ENCODE measurements around the gene TEKTIP1. TPM values are rescaled to one million over a fixed set of nuclear protein-coding genes. Genes with fewer than 3 reads are reported as not detected.
A peak's percentile ranks its signal among the peaks of the same experiment; 100 is the strongest.

TEKTIP1 gene
- polyA plus RNA-seq, 10 donors: 2.1 to 4.4 (median 2.7) TPM

DNA sequence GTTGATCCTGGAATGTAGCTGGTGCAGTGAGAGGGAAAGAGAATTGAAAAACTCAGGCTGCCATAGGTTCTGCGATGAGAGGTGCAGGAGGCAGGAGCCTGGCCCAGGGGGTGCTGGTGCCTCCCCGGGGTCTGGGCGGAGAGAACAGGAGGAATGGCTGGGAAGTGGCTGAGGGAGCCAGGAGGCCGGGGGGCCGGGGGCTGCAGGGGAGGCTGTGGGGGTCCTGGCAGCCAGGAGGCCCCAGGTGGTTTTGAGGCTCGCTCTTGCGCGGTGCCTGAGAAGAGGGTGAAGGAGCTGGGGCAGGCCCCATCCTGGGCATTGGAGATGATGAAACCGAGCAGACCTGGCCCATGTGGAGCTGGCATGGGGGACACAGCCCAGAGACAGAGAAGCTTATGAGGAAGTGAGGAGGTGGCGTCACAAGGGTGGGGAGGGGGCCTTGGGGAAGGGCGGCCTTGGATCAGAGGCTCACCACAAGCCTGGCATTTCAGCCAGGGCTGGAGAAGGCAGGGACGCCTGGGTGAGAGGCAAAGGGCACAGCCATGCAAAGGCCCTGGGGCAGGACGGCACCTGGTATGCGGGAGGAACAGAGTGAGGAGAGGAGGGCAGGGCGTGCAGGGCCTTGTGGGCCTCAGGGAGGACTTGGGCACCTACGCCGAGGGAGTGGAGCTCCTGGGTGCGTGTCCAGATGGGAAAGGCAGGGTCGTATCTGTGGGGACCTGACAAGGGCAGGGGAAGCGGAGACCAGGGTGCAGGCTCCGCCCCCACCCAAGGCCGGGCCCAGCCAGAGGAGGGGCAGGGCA, 1.3 kb upstream of the TEKTIP1 start:
- DNase-seq: no peak

GRCh38 chr19:3538258-3538929, 580 bp upstream of the TEKTIP1 start:
- DNase-seq: no peak

- no peak for DNase-seq
Measured at GRCh38 chr19:3539756-3540118, 763 bp downstream of the TEKTIP1 start.

DNA sequence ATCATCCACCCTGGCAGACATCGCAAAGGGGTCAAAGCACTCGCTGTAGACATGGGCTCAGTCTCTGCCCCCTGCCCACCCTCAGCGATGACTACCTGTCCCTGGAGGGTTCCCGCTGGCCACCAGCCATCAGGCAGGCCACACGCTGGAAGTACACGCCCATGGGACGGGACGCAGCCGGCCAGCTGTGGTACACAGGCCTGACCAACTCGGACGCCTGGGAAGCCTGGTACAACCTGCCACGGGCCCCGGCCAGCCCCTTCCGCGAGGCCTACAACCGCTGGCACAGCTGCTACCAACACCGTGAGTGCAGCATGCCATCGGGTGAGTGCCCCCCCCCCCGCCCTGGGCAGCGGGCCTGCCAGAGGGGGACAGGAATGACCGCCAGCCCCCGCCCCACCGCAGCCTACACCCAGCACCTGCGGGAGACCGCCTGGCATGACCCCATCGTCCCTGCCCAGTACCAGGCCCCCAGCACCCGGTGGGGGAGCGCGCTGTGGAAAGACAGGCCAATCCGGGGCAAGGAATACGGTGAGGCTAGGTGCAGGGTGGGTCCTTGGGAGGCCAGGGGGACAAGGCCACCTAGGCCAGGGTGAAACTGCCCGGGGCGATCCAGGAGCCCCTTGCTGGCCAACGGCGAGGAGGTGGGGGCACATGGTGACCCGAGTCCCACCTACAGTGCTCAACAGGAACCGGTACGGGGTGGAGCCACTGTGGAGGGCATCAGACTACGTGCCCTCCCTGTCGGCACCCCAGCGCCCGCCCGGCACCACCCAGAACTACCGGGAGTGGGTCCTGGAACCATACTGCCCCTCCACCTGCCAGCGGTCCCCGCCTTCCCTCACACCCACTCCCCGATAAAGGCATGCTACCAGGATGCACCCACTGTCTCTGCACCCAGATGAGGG, 4.4 kb downstream of the TEKTIP1 start:
- no peak for DNase-seq

DNA sequence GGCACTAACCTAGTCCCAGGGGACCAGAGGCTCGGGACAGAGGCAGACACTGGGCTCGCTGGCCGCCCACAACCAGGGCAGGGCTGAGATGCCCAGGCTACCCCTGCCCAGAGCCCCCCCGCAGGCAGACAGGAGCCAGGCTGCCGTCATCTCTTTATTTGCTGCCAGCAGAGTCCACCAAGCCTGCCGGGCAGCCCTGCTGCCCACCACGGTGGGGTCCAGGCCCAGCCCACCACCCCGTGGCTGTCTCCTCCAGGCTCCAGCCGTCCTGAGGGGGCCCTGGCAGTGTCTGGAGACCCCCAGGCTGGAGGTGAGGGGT, 5.0 kb downstream of the TEKTIP1 start:
- no peak for DNase-seq

- DNase-seq: peak in 2 of 3 donors; percentile 47 to 60
Measured at GRCh38 chr19:3544742-3545668, 6.0 kb downstream of the TEKTIP1 start.

- DNase-seq: no peak
Measured at GRCh38 chr19:3545669-3546034, 6.7 kb downstream of the TEKTIP1 start.

- no peak for DNase-seq
Measured at GRCh38 chr19:3546119-3546518, 7.1 kb downstream of the TEKTIP1 start.

DNA sequence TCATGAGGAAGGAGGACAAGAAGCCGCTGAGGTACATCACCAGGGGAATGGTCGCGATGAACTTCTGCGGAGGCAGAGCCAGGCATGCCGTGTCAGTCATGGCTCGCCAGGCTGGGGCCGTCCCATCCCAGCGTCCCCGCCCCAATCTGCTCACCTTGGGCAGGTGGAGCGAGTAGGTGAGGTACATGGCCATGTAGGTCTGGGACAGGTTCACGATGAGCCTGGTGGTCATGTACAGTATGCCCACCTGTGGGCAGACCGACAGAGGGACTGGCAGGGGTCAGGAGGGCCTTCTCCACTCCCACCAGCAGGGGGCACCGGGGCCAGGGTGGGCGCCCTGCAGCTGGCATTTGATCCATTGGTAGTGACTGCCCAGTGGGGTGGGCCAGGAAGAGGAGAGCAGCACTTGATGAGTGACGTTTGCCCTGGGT, 8.3 kb downstream of the TEKTIP1 start:
- no peak for DNase-seq

DNA sequence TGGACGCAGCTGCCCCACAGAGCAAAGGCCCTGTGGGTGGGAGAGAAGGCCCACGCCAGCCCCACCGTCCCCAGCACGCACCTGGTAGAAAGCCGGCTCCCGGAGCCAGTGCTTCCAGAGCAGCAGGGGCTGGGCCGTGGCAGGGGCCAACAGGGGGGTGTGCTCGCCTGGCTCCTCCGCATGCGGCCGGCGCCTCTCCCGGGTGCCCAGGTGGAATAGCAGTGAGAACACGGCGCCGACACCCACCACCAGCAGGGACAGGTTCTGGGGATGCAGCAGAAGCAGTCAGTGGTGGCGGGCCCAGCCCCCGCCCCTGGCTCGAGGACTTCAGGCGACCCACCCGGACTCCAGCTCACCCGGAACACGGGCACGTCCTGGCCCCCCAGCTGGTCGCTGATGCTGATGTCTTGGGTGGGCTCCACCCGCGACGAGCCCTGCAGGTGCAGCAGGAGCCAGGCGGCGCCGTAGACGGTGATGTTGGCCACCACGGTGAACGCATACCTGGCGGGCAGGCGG, 8.9 kb downstream of the TEKTIP1 start:
- DNase-seq: no peak

DNA sequence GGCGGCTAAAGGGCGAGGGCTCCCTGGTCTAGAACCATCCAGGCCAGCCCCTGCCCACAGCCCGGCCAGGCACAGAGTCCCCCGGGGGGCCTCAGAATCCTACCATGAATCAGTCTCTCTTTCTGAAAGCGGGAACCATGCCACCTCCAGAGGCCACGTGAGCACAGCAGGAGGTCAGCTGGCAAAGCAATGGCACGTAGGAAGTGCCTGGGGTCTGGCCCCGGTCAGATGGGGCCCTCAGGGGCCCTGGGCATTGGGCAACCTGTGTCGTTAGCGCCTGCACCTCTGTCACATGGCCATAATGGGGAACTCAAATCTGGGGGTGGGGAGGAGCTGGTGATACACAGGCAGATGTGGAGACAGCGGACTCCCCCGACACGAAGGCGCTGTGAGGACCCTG, 9.6 kb downstream of the TEKTIP1 start:
- DNase-seq: no peak

DNA sequence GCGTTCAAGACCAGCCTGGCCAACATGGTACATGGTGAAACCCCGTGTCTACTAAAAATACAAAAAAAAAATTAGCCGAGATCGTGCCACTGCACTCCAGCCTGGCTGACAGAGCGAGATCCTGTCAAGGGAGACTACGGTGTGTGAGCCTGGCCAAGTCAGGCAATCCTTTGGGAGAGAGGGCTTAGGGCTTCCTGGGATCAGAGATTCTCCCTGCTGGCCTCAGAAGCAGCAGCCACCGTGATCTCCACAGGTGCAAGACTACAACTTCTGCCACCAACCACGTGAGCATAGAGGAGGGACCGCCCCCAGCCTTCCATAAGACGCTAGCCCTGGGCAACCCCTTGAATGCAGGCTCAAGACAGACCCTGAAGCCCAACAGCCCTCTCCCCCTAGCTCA, 10.8 kb downstream of the TEKTIP1 start:
- DNase-seq: no peak

DNA sequence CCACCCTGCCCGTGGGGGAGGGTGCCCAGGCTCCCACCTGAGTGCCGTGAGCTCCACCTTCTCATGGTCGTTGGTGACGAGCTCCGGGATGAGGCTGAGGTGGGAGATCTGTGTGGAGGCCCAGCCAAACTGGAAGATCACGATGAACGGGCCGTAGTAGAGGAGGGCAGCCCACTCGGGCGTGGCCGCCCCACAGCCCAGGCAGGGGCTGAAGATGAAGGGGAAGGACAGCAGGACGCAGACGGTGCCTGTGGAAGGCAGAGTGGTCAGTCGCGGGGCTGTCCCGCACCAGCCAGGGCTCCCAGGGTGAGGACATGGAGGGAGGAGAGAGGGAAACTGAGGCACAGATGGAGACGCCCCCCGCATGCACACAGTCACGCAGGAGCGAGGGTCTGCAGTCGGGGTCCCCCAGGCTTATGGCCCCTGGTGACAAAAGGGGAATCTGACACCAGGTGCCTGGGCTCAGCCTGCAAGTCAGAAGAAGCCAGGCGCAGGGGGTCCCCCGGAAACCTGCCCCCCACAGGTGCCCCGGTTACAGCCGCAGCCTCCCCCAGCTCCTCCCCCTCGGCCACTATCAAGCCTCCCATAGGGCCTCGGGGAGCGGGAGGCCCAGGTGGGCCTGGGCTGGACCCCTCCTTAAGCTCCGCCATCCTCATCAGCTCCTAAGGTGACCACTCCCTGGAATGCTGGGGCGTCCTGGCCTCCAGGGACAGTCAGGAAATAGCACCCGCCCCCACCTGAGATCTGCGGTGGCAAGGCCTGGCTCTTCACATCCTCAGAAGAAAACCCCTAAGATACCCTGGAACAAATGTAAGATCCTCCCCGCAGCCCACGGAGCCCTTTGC, 12.2 kb downstream of the TEKTIP1 start:
- DNase-seq: no peak

DNA sequence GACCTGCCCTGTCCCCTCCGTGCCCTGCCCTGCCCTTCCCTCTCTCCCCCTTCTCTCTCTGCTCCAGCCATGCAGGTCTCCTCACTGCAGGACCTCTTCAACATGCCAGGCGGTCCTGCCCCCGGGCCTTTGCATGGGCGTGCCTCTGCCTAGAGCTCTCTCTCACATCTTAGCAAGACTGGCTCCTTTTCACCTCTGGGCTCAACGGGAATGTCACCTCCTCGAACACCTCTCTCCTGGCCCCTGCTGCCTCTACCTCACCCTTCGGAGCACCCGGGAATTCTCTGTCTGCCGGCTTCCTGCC, 12.8 kb downstream of the TEKTIP1 start:
- no peak for DNase-seq

- peak in 1 of 3 donors; percentile 18 for DNase-seq
Measured at GRCh38 chr19:3554254-3555083, 15.5 kb downstream of the TEKTIP1 start.

GRCh38 chr19:3555653-3556422, 16.9 kb downstream of the TEKTIP1 start:
- no peak for DNase-seq

GRCh38 chr19:3556423-3556977, 17.5 kb downstream of the TEKTIP1 start:
- DNase-seq: no peak

DNA sequence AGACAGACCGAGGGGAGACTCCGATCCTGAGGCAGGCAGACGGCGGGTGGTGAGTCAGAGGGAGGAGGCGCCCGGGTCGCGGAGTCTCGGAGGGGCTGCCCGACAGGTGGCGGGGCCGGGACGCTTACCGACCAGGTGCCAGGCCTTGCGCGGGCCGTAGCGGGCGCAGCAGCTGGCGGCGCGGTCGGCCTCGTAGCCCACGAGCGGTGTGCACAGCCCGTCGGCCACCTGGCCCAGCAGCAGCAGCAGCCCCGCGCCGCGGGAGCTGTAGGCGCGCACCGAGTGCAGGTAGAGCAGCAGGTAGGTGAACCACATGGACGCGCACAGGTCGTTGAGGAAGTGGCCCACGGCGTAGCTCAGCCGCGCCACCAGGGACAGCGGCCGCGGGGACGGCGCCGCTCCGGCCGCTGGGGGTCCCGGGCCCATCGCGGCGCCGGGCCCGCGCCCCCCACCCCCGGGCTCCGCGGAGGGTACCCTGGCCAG, 18.0 kb downstream of the TEKTIP1 start:
- peak in 1 of 3 donors; percentile 32 for DNase-seq
